HG03025 (cell line): ENCODE data around the gene PHETA2.

ENCODE experiments used
- ATAC-seq: cut with Tn5 transposase; IDR thresholded peaks from one replicate; pipeline ENCODE4 v1.9.1; 2021; ENCODE audit warnings: mild to moderate bottlenecking, moderate library complexity; ENCODE audit not compliant: unreplicated experiment, low FRiP score

The PHETA2 gene

GRCh38 chr22:42074132-42074811 lies at the start of gene PHETA2:
Gene PHETA2 (plus strand): TSS chr22:42074248. CDS start chr22:42077294, 3,046 bp downstream.
- ATAC-seq = no peak

- ATAC-seq = no peak
Measured at GRCh38 chr22:42025421-42025820, 48.6 kb upstream of the PHETA2 start.

GRCh38 chr22:42026705-42027104 lies 47.3 kb upstream of the PHETA2 start:
- ATAC-seq = no peak

- ATAC-seq = no peak
Measured at GRCh38 chr22:42033263-42034181, 40.5 kb upstream of the PHETA2 start.

GRCh38 chr22:42035256-42035655 lies 38.8 kb upstream of the PHETA2 start:
- no peak for ATAC-seq

- no peak for ATAC-seq
Measured at GRCh38 chr22:42039271-42039670, 34.8 kb upstream of the PHETA2 start.

- ATAC-seq = no peak
Measured at GRCh38 chr22:42041784-42042183, 32.3 kb upstream of the PHETA2 start.

GRCh38 chr22:42050641-42051180 lies 23.3 kb upstream of the PHETA2 start:
- no peak for ATAC-seq

GRCh38 chr22:42052765-42053164 lies 21.3 kb upstream of the PHETA2 start:
- ATAC-seq = no peak

- ATAC-seq = no peak
Measured at GRCh38 chr22:42056757-42057511, 17.1 kb upstream of the PHETA2 start.

GRCh38 chr22:42060489-42060888 lies 13.6 kb upstream of the PHETA2 start:
- no peak for ATAC-seq

- no peak for ATAC-seq
Measured at GRCh38 chr22:42061041-42061440, 13.0 kb upstream of the PHETA2 start.

GRCh38 chr22:42062506-42063170 lies 11.4 kb upstream of the PHETA2 start:
- ATAC-seq = no peak

- no peak for ATAC-seq
Measured at GRCh38 chr22:42064629-42065028, 9.4 kb upstream of the PHETA2 start.

GRCh38 chr22:42065438-42066125 lies 8.5 kb upstream of the PHETA2 start:
- no peak for ATAC-seq

- ATAC-seq = no peak
Measured at GRCh38 chr22:42066126-42066761, 7.8 kb upstream of the PHETA2 start.

- ATAC-seq = no peak
Measured at GRCh38 chr22:42066937-42067336, 7.1 kb upstream of the PHETA2 start.

GRCh38 chr22:42067671-42068251 lies 6.3 kb upstream of the PHETA2 start:
- no peak for ATAC-seq

- ATAC-seq = no peak
Measured at GRCh38 chr22:42068291-42068690, 5.8 kb upstream of the PHETA2 start.
